Choroid plexus epithelial cell (primary cell): ENCODE measurements around the gene SCLY.
A peak's percentile ranks its signal among the peaks of the same experiment; 100 is the strongest.

Source experiments
- DNase-seq: peaks from one replicate; pipeline ENCODE4 v3.0.0-alpha.2; 2010; ENCODE audit warnings: low read depth
- H3K4me3 ChIP-seq: 2 replicates; pipeline ENCODE4 v1.5.1; 2011; ENCODE audit warnings: low read depth, mild to moderate bottlenecking, control low read depth, low read length, moderate library complexity
- CTCF ChIP-seq: conservative IDR thresholded peaks from 2 replicates; pipeline ENCODE4 v1.5.1; 2011; ENCODE audit warnings: low read depth, mild to moderate bottlenecking, control low read depth, inconsistent platforms, low read length, moderate library complexity

SCLY gene

GRCh38 chr2:238021327-238021726 is 39.5 kb upstream of the SCLY start:
- no peak for TF ChIP-seq CTCF
- no peak overlapping the region for H3K4me3 ChIP-seq
- peak; percentile 21 for DNase-seq

GRCh38 chr2:238022594-238023157 is 38.1 kb upstream of the SCLY start:
- no peak overlapping the region for H3K4me3 ChIP-seq
- no peak for TF ChIP-seq CTCF
- DNase-seq, result no peak

- no peak overlapping the region for H3K4me3 ChIP-seq
- TF ChIP-seq CTCF, result no peak
- no peak for DNase-seq
Measured at GRCh38 chr2:238023608-238024007, 37.2 kb upstream of the SCLY start.

- TF ChIP-seq CTCF, result no peak
- H3K4me3 ChIP-seq, result no peak overlapping the region
- peak; percentile 36 for DNase-seq
Measured at GRCh38 chr2:238024986-238025385, 35.8 kb upstream of the SCLY start.

GRCh38 chr2:238025741-238026360 is 35.0 kb upstream of the SCLY start:
- TF ChIP-seq CTCF, result no peak
- no peak for DNase-seq
- H3K4me3 ChIP-seq, result no peak overlapping the region

- DNase-seq, result no peak
- TF ChIP-seq CTCF, result no peak
- H3K4me3 ChIP-seq, result no peak overlapping the region
Measured at GRCh38 chr2:238027058-238027457, 33.7 kb upstream of the SCLY start.
